ENCODE measurements around the gene SLC16A1.
"Not testable (repeated sequence)": the region's sequence is repeated elsewhere in the genome, so short reads cannot be mapped to it uniquely, and the experiment has no call there.

SLC16A1 gene

GRCh38 chr1:112894561-112895011, 61.4 kb downstream of the SLC16A1 start:
- in situ Hi-C loops (cut with HindIII; ENCODE audit: low pct_ligation_motif_present, low pct_unique_long_range_greater_than_20kb, low sequenced_read_pairs): no loop called here
- DNase-seq: no peak

GRCh38 chr1:112894010-112894292, 62.0 kb downstream of the SLC16A1 start:
- no peak for DNase-seq
- in situ Hi-C loops (cut with HindIII; ENCODE audit: low pct_ligation_motif_present, low pct_unique_long_range_greater_than_20kb, low sequenced_read_pairs): no loop called here

- DNase-seq: no peak
- in situ Hi-C loops (cut with HindIII; ENCODE audit: low pct_ligation_motif_present, low pct_unique_long_range_greater_than_20kb, low sequenced_read_pairs): no loop called here
Measured at GRCh38 chr1:112893288-112894009, 62.5 kb downstream of the SLC16A1 start.

GRCh38 chr1:112889906-112890305, 66.1 kb downstream of the SLC16A1 start:
- DNase-seq; in situ Hi-C loops (cut with HindIII; ENCODE audit: low pct_ligation_motif_present, low pct_unique_long_range_greater_than_20kb, low sequenced_read_pairs): not testable (repeated sequence)

- in situ Hi-C loops (cut with HindIII; ENCODE audit: low pct_ligation_motif_present, low pct_unique_long_range_greater_than_20kb, low sequenced_read_pairs): no loop called here
- DNase-seq: no peak
Measured at GRCh38 chr1:112889052-112889768, 66.8 kb downstream of the SLC16A1 start.

GRCh38 chr1:112888630-112889029, 67.4 kb downstream of the SLC16A1 start:
- in situ Hi-C loops (cut with HindIII; ENCODE audit: low pct_ligation_motif_present, low pct_unique_long_range_greater_than_20kb, low sequenced_read_pairs): no loop called here
- DNase-seq: no peak

- DNase-seq: no peak
- in situ Hi-C loops (cut with HindIII; ENCODE audit: low pct_ligation_motif_present, low pct_unique_long_range_greater_than_20kb, low sequenced_read_pairs): no loop called here
Measured at GRCh38 chr1:112887599-112888283, 68.3 kb downstream of the SLC16A1 start.

- in situ Hi-C loops (cut with HindIII; ENCODE audit: low pct_ligation_motif_present, low pct_unique_long_range_greater_than_20kb, low sequenced_read_pairs): not testable (repeated sequence)
Measured at GRCh38 chr1:112884996-112885395, 71.0 kb downstream of the SLC16A1 start.

GRCh38 chr1:112882271-112882744, 73.7 kb downstream of the SLC16A1 start:
- DNase-seq: no peak
- in situ Hi-C loops (cut with HindIII; ENCODE audit: low pct_ligation_motif_present, low pct_unique_long_range_greater_than_20kb, low sequenced_read_pairs): no loop called here

More at GRCh38 chr1:112884996-112885395, 71.0 kb downstream of the SLC16A1 start:
- not testable (repeated sequence) for DNase-seq

GRCh38 chr1:112881742-112882127, 74.3 kb downstream of the SLC16A1 start:
- DNase-seq: no peak
- in situ Hi-C loops (cut with HindIII; ENCODE audit: low pct_ligation_motif_present, low pct_unique_long_range_greater_than_20kb, low sequenced_read_pairs): no loop called here

GRCh38 chr1:112879834-112880233, 76.2 kb downstream of the SLC16A1 start:
- in situ Hi-C loops (cut with HindIII; ENCODE audit: low pct_ligation_motif_present, low pct_unique_long_range_greater_than_20kb, low sequenced_read_pairs): no loop called here
- no peak for DNase-seq

- in situ Hi-C loops (cut with HindIII; ENCODE audit: low pct_ligation_motif_present, low pct_unique_long_range_greater_than_20kb, low sequenced_read_pairs): no loop called here
- DNase-seq: no peak
Measured at GRCh38 chr1:112878321-112878720, 77.7 kb downstream of the SLC16A1 start.

- in situ Hi-C loops (cut with HindIII; ENCODE audit: low pct_ligation_motif_present, low pct_unique_long_range_greater_than_20kb, low sequenced_read_pairs): no loop called here
- DNase-seq: no peak
Measured at GRCh38 chr1:112877750-112878149, 78.2 kb downstream of the SLC16A1 start.

- in situ Hi-C loops (cut with HindIII; ENCODE audit: low pct_ligation_motif_present, low pct_unique_long_range_greater_than_20kb, low sequenced_read_pairs): no loop called here
- DNase-seq: no peak
Measured at GRCh38 chr1:112876315-112876714, 79.7 kb downstream of the SLC16A1 start.

GRCh38 chr1:112872551-112872962, 83.4 kb downstream of the SLC16A1 start:
- DNase-seq: no peak
- in situ Hi-C loops (cut with HindIII; ENCODE audit: low pct_ligation_motif_present, low pct_unique_long_range_greater_than_20kb, low sequenced_read_pairs): no loop called here

- in situ Hi-C loops (cut with HindIII; ENCODE audit: low pct_ligation_motif_present, low pct_unique_long_range_greater_than_20kb, low sequenced_read_pairs): no loop called here
- no peak for DNase-seq
Measured at GRCh38 chr1:112870887-112871646, 84.9 kb downstream of the SLC16A1 start.

- no peak for DNase-seq
- in situ Hi-C loops (cut with HindIII; ENCODE audit: low pct_ligation_motif_present, low pct_unique_long_range_greater_than_20kb, low sequenced_read_pairs): no loop called here
Measured at GRCh38 chr1:112869895-112870294, 86.1 kb downstream of the SLC16A1 start.

- DNase-seq: no peak
- in situ Hi-C loops (cut with HindIII; ENCODE audit: low pct_ligation_motif_present, low pct_unique_long_range_greater_than_20kb, low sequenced_read_pairs): no loop called here
Measured at GRCh38 chr1:112868191-112868590, 87.8 kb downstream of the SLC16A1 start.

GRCh38 chr1:112866981-112867380, 89.0 kb downstream of the SLC16A1 start:
- no peak for DNase-seq
- in situ Hi-C loops (cut with HindIII; ENCODE audit: low pct_ligation_motif_present, low pct_unique_long_range_greater_than_20kb, low sequenced_read_pairs): no loop called here
